ENCODE measurements around the gene HID1.

GRCh38 chr17:74977802-74978201 lies 5.2 kb upstream of the HID1 start:
- TF ChIP-seq RAD21 (IDR thresholded peaks at IDR 0.05; ENCODE audit: low read depth): no peak
- no peak for TF ChIP-seq MAX (IDR thresholded peaks at IDR 0.05)
- TF ChIP-seq FOXM1 (IDR thresholded peaks at IDR 0.05; ENCODE audit: borderline replicate concordance, low read depth): no peak
- no peak for TF ChIP-seq EP300 (IDR thresholded peaks at IDR 0.05; ENCODE audit: borderline replicate concordance)
- TF ChIP-seq REST (IDR thresholded peaks at IDR 0.05; ENCODE audit: low read depth): no peak
- TF ChIP-seq CEBPB (IDR thresholded peaks at IDR 0.05): no peak
- TF ChIP-seq TAF1 (IDR thresholded peaks at IDR 0.05; ENCODE audit: low read depth): no peak
- no peak for TF ChIP-seq USF1 (IDR thresholded peaks at IDR 0.05)
- no peak for TF ChIP-seq TCF12 (IDR thresholded peaks at IDR 0.05; ENCODE audit: low read depth)
- TF ChIP-seq NFIC (IDR thresholded peaks at IDR 0.05): no peak
- no peak for TF ChIP-seq YY1 (IDR thresholded peaks at IDR 0.05; ENCODE audit: low read depth)
- TF ChIP-seq ZBTB7A (IDR thresholded peaks at IDR 0.05; ENCODE audit: low read depth): no peak

All from Ishikawa (cell line).